H1 (cell line): ENCODE results near the gene PTH1R. TPM values are rescaled to one million over a fixed set of nuclear protein-coding genes. Genes with fewer than 3 reads are reported as not detected.

Experiments
- CTCF ChIA-PET: fragments of 300-600 bp; sonication (Branson Sonifier 250); formaldehyde crosslinking; loops from one replicate; lab custom pipeline; 2021; ENCODE audit not compliant: partially characterized antibody; lab: Charles Lee
- POLR2A ChIA-PET: fragments of 300-600 bp; sonication (Branson Sonifier 250); formaldehyde crosslinking; loops from one replicate; lab custom pipeline; 2021; ENCODE audit warnings: inconsistent platforms; ENCODE audit not compliant: partially characterized antibody; lab: Charles Lee
- DNase-seq, 2 experiments: peaks; one replicate each; pipeline versions ENCODE4 v3.0.0 to v3.0.0-alpha.2; 2010 to 2022; ENCODE audit warnings: low spot score in 2 of 2, low read depth in 1 of 2, mixed read lengths in 1 of 2
- FAIRE-seq: peaks from 2 replicates; lab custom pipeline; 2011; peaks lifted over from hg19 to GRCh38; lab: Jason Lieb, UNC
- H2AFZ ChIP-seq: 2 replicates; pipeline ENCODE4 v1.8.1; 2012; ENCODE audit warnings: low read length, inconsistent platforms
- H2AK5ac ChIP-seq: 2 replicates; pipeline ENCODE4 v1.6.1; 2013; ENCODE audit warnings: low read depth, low read length
- H2BK120ac ChIP-seq: replicated peaks from 2 replicates; pipeline ENCODE3; 2013; ENCODE audit warnings: low read depth, low read length, inconsistent platforms
- H2BK12ac ChIP-seq: 2 replicates; pipeline ENCODE4 v1.6.1; 2013; ENCODE audit warnings: low read depth, low read length
- H2BK15ac ChIP-seq: 2 replicates; pipeline ENCODE4 v1.6.1; 2013; ENCODE audit warnings: low read length
- H2BK20ac ChIP-seq: 2 replicates; pipeline ENCODE4 v1.6.1; 2013; ENCODE audit warnings: low read length
- H2BK5ac ChIP-seq: 2 replicates; pipeline ENCODE4 v1.6.1; 2013; ENCODE audit warnings: low read depth, low read length
- H3K14ac ChIP-seq: 2 replicates; pipeline ENCODE4 v1.6.1; 2013; ENCODE audit warnings: inconsistent platforms; ENCODE audit not compliant: insufficient read length
- H3K18ac ChIP-seq: 2 replicates; pipeline ENCODE4 v1.6.1; 2013; ENCODE audit warnings: low read length; ENCODE audit errors: extremely low read depth
- H3K23ac ChIP-seq: 2 replicates; pipeline ENCODE4 v1.6.1; 2013; ENCODE audit warnings: inconsistent platforms; ENCODE audit not compliant: insufficient read length
- H3K23me2 ChIP-seq: 2 replicates; pipeline ENCODE4 v1.6.1; 2013; ENCODE audit warnings: low read depth, low read length
- H3K27ac ChIP-seq: 2 replicates; pipeline ENCODE4 v1.6.1; 2011; ENCODE audit warnings: low read depth, low read length, inconsistent platforms
- H3K27me3 ChIP-seq, 4 experiments: replicated peaks in 1 of 4; 1 replicate in 1 of 4; 2 replicates in 3 of 4; pipeline versions ENCODE4 v1.6.1 to v1.8.1; 2011 to 2013; ENCODE audit warnings: low read length in 3 of 4, mild to moderate bottlenecking in 3 of 4, inconsistent platforms in 2 of 4, mixed read lengths in 2 of 4, moderate library complexity in 1 of 4; ENCODE audit not compliant: control insufficient read depth in 3 of 4, insufficient read depth in 3 of 4; ENCODE audit errors: extremely low read depth in 1 of 4
- H3K36me3 ChIP-seq, 4 experiments: 2 replicates each; pipeline versions ENCODE4 v1.6.1 to v1.8.1; 2011 to 2013; ENCODE audit warnings: mild to moderate bottlenecking in 4 of 4, low read length in 3 of 4, moderate library complexity in 2 of 4, control low read depth in 1 of 4, inconsistent platforms in 1 of 4; ENCODE audit not compliant: insufficient read depth in 4 of 4, control insufficient read depth in 2 of 4
- H3K4ac ChIP-seq: replicated peaks from 2 replicates; pipeline ENCODE3; 2013; ENCODE audit warnings: low read length, low read depth, mixed read lengths, inconsistent platforms; ENCODE audit not compliant: insufficient read length
- H3K4me1 ChIP-seq, 4 experiments: replicated peaks in 1 of 4; 1 replicate in 1 of 4; 2 replicates in 3 of 4; pipeline versions ENCODE4 v1.6.1 to v1.8.1; 2011 to 2013; ENCODE audit warnings: low read length in 3 of 4, inconsistent platforms in 2 of 4, mixed read lengths in 1 of 4; ENCODE audit not compliant: insufficient read depth in 4 of 4, control insufficient read depth in 3 of 4
- H3K4me2 ChIP-seq, 2 experiments: 2 replicates each; pipeline versions ENCODE4 v1.6.1 to v1.8.1; 2011 to 2013; ENCODE audit warnings: low read depth in 2 of 2, low read length in 2 of 2, control low read depth in 1 of 2, inconsistent platforms in 1 of 2, mild to moderate bottlenecking in 1 of 2; ENCODE audit not compliant: insufficient read depth in 1 of 2
- H3K4me3 ChIP-seq, 4 experiments: fragments of 200-600, 300-600 bp in 1 of 4; sonication (generic), shearing (Covaris generic), sonication (Bioruptor Twin) in 1 of 4; 2 replicates each; pipeline versions ENCODE4 v1.5.1 to v1.8.1; 2011 to 2016; ENCODE audit warnings: low read length in 4 of 4, low read depth in 3 of 4, control low read depth in 2 of 4, inconsistent platforms in 2 of 4, mild to moderate bottlenecking in 2 of 4, mixed read lengths in 1 of 4, moderate library complexity in 1 of 4; ENCODE audit not compliant: insufficient read depth in 2 of 4; ENCODE audit errors: extremely low read depth in 1 of 4
- H3K56ac ChIP-seq: replicated peaks from 2 replicates; pipeline ENCODE3; 2013; ENCODE audit warnings: low read depth, mild to moderate bottlenecking, mixed read lengths, low read length, inconsistent platforms; ENCODE audit not compliant: insufficient read length
- H3K79me1 ChIP-seq: 2 replicates; pipeline ENCODE4 v1.6.1; 2013; ENCODE audit warnings: low read depth, low read length, control low read depth
- H3K79me2 ChIP-seq, 2 experiments: 2 replicates each; pipeline versions ENCODE4 v1.6.1 to v1.8.1; 2012 to 2013; ENCODE audit warnings: low read length in 2 of 2, mild to moderate bottlenecking in 2 of 2, inconsistent platforms in 1 of 2; ENCODE audit not compliant: insufficient read depth in 2 of 2, control insufficient read depth in 1 of 2
- H3K9ac ChIP-seq, 4 experiments: replicated peaks in 1 of 4; 1 replicate in 1 of 4; 2 replicates in 3 of 4; pipeline versions ENCODE4 v1.6.1 to v1.8.1; 2011 to 2013; ENCODE audit warnings: low read depth in 3 of 4, low read length in 3 of 4, control low read depth in 2 of 4, mild to moderate bottlenecking in 2 of 4, moderate library complexity in 2 of 4, inconsistent platforms in 1 of 4; ENCODE audit errors: extremely low read depth in 1 of 4
- H3K9me3 ChIP-seq, 2 experiments: 2 replicates each; pipeline versions ENCODE4 v1.6.1 to v1.8.1; 2012 to 2013; ENCODE audit warnings: mild to moderate bottlenecking in 2 of 2, moderate library complexity in 2 of 2, control low read depth in 1 of 2, inconsistent platforms in 1 of 2, low read depth in 1 of 2, low read length in 1 of 2, mixed read lengths in 1 of 2; ENCODE audit not compliant: insufficient read depth in 2 of 2
- H4K20me1 ChIP-seq, 2 experiments: replicated peaks in 1 of 2; 2 replicates each; pipeline versions ENCODE3 to v1.8.1; 2011 to 2013; ENCODE audit warnings: inconsistent platforms in 2 of 2, low read length in 2 of 2, mild to moderate bottlenecking in 1 of 2; ENCODE audit not compliant: insufficient read depth in 2 of 2, control insufficient read depth in 1 of 2
- H4K5ac ChIP-seq: 2 replicates; pipeline ENCODE4 v1.6.1; 2013; ENCODE audit warnings: low read length, low read depth, mixed read lengths, inconsistent platforms; ENCODE audit not compliant: insufficient read length
- H4K8ac ChIP-seq: 2 replicates; pipeline ENCODE4 v1.8.0; 2013; ENCODE audit warnings: mild to moderate bottlenecking, moderate library complexity, low read length, inconsistent platforms; ENCODE audit not compliant: insufficient read depth; ENCODE audit errors: extremely low read depth
- H4K91ac ChIP-seq: replicated peaks from 2 replicates; pipeline ENCODE3; 2013; ENCODE audit warnings: low read length, mixed read lengths, inconsistent platforms; ENCODE audit not compliant: insufficient read length
- EZH2 ChIP-seq: fragments of 200-600 bp; sonication (generic); IDR thresholded peaks from 2 replicates; pipeline ENCODE4 v1.7.1; 2012; ENCODE audit warnings: low read depth, mild to moderate bottlenecking, moderate library complexity, low read length, inconsistent platforms; ENCODE audit not compliant: severe bottlenecking
- GABPA ChIP-seq: IDR thresholded peaks from 2 replicates; pipeline ENCODE4 v1.6.1; 2011; ENCODE audit warnings: mild to moderate bottlenecking, low read length, moderate library complexity, borderline replicate concordance; ENCODE audit not compliant: insufficient read depth
- KDM4A ChIP-seq: IDR thresholded peaks from one replicate; pipeline ENCODE4 v1.7.1; 2012; ENCODE audit warnings: low read depth, mild to moderate bottlenecking, moderate library complexity, low read length, inconsistent platforms; ENCODE audit not compliant: severe bottlenecking
- RNF2 ChIP-seq: fragments of 200-900, 300-1000 bp; sonication (generic); IDR thresholded peaks from 2 replicates; pipeline ENCODE4 v1.7.1; 2016; ENCODE audit warnings: borderline replicate concordance, low read depth, mild to moderate bottlenecking, antibody characterized with exemption, low read length; ENCODE audit not compliant: poor library complexity, severe bottlenecking; ENCODE audit errors: missing control alignments
- TAF7 ChIP-seq: optimal IDR thresholded peaks from 2 replicates; pipeline ENCODE3; 2011; ENCODE audit warnings: low read depth, mild to moderate bottlenecking, inconsistent platforms, low read length, moderate library complexity, borderline replicate concordance
- WGBS, 2 experiments: shearing (Covaris generic) in 1 of 2; methylation state at CpG; one replicate each; pipeline versions ENCODE4 v1.1.6 to v1.1.7; 2013 to 2015; ENCODE audit warnings: low lambda C conversion rate in 2 of 2, mixed read lengths in 2 of 2, inconsistent platforms in 1 of 2, low coverage in 1 of 2, missing lambda C conversion rate in 1 of 2; ENCODE audit not compliant: insufficient replicate concordance in 2 of 2, insufficient coverage in 1 of 2, insufficient read length in 1 of 2; ENCODE audit errors: extremely low coverage in 1 of 2, missing lambda C conversion rate in 1 of 2; 5-methylcytosine and 5-hydroxymethylcytosine counted together
- polyA plus RNA-seq, 7 experiments: library from polyadenylated mRNA; depleted of rRNA in 3 of 7; stranded (reverse) in 5 of 7; unstranded in 2 of 7; fragments of >200 nt in 5 of 7; fragments of 200-250 nt in 2 of 7; gene quantifications; 1 replicate in 5 of 7; 2 replicates in 1 of 7; 4 replicates in 1 of 7; pipeline versions ENCODE4 v1.2.1 to v1.2.3, GENCODE V29; 2011 to 2013; ENCODE audit warnings: missing spikeins in 2 of 7, mixed read lengths in 2 of 7
- total RNA-seq: library from RNA; stranded (reverse); fragmentation: NEBNext Ultra II Directional; extraction: Animal tissue kit (Norgen Biotek cat#: 25700); gene quantifications from 2 replicates; pipeline ENCODE4 v1.2.1, GENCODE V29; 2021

PTH1R gene
- total and polyA plus RNA-seq, 2 of the 8 experiments (the other 6 are each of a cell fraction or from before 2014, with no cell fraction given): 0.57 to 1.5 TPM

DNA sequence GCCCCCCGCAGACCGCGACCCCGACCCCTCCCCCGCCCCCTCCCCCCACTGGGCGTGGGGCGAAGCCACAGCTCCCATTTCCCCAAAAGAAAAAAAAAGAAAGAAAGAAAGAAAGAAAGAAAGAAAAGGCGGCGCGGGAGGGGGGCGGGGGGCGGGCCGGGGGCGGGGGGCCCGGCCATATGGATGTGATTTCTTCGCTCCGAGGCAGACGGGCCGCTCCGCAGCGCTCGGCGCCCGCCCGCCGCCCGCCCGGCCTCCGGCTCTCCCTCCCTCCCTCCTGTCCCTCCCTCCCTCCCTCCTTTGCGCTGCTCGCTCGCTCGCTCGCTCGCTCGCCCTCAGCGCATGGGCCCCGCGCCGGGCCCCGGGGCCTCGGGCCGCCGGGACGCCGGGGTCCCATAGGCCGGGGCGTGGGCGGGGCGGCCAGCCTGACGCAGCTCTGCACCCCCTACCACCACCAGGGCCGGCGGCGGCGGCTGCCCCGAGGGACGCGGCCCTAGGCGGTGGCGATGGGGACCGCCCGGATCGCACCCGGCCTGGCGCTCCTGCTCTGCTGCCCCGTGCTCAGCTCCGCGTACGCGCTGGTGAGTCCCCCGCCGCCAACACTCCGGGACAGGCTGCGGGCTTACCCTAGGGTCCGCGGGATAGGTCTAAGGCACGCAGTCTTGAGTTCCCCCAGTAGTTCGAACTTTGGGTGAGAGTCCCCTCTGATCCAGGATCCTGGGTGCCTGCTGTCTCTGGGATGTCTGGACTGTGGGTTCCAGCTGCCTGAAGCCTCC lies 5.7 kb downstream of the PTH1R start:
- 2% methylated on average over 28 of the region's 78 CpGs; no CpG with 5 or more reads in 1 of the 2 experiments for WGBS, 2 experiments
- FAIRE-seq (no peak), DNase-seq (peak in 1 of 2 experiments; percentile 67)
- Histone ChIP-seq H4K91ac (no peak overlapping the region), H3K4me3 (peak overlapping the region; percentile 18 to 75 (median 60)), H3K14ac (no peak overlapping the region)
- TF ChIP-seq EZH2 (peak; percentile 71), RNF2 (peak; percentile 67), GABPA (no peak), TAF7 (no peak), KDM4A (peak; percentile 19)
- TF ChIP-seq, all 59 proteins: peak for 3
- Histone ChIP-seq H3K4me2 (peak overlapping the region; percentile 74 to 99), H2AK5ac (no peak overlapping the region), H3K23ac (no peak overlapping the region), H3K23me2 (peaks cover 11% of the 10 kb centered on the region; the same call in 1 of the 2 replicates), H3K79me1 (no peaks in the 10 kb centered on the region), H2BK5ac (no peak overlapping the region), H3K56ac (no peak overlapping the region), H3K9me3 (no peaks in the 10 kb centered on the region), H3K36me3 (no peaks in the 10 kb centered on the region), H3K27me3 (peaks cover 53 to 86% (median 79%) of the 10 kb centered on the region in 4 experiments), H3K79me2 (no peaks in the 10 kb centered on the region), H3K18ac (no peak overlapping the region; the same call in none of the 2 replicates), H2BK20ac (no peak overlapping the region), H2BK15ac (no peak overlapping the region), H4K20me1 (peaks cover 7 to 17% of the 10 kb centered on the region in 2 experiments), H4K5ac (no peak overlapping the region), H2BK120ac (no peak overlapping the region), H2AFZ (no peak overlapping the region), H3K9ac (no peak overlapping the region), H2BK12ac (no peak overlapping the region), H3K27ac (no peak overlapping the region), H3K4me1 (peaks cover 0 to 11% (median 8%) of the 10 kb centered on the region in 4 experiments; a peak in 6 of 7 replicates), H3K4ac (no peak overlapping the region), H4K8ac (no peak overlapping the region)
- CTCF ChIA-PET: interaction anchor here (0.6 to 13.1 kb wide), 8 partner anchors 10 to 395 kb away, joined by 3 to 88 read pairs (median 4); no protein-coding TSS in a partner anchor
- POLR2A ChIA-PET: interaction anchor here (1.3 to 1.6 kb wide), 2 partner anchors 9 to 15 kb away, joined by 4 to 5 read pairs; no protein-coding TSS in a partner anchor
